Fibroblast of lung (primary cell): ENCODE results near the gene PIMREG. TPM values are rescaled to one million over a fixed set of nuclear protein-coding genes. Genes with fewer than 3 reads are reported as not detected.

ENCODE experiments used
- DNase-seq, 2 donors: peaks; one replicate each; pipeline versions ENCODE4 v3.0.0 to v3.0.0-alpha.2; 2010; ENCODE audit warnings: low read depth in 2 of 2
- H2AFZ ChIP-seq: 2 replicates; pipeline ENCODE4 v1.5.1; 2012; ENCODE audit warnings: low read length, control low read depth, inconsistent platforms
- H3K27ac ChIP-seq: 2 replicates; pipeline ENCODE4 v1.5.1; 2011; ENCODE audit warnings: low read length, control low read depth; ENCODE audit not compliant: insufficient read depth
- H3K27me3 ChIP-seq: 2 replicates; pipeline ENCODE4 v1.5.1; 2011; ENCODE audit warnings: mild to moderate bottlenecking, low read length; ENCODE audit not compliant: control insufficient read depth, insufficient read depth
- H3K36me3 ChIP-seq: 2 replicates; pipeline ENCODE4 v1.5.1; 2011; ENCODE audit warnings: low read length; ENCODE audit not compliant: control insufficient read depth, insufficient read depth
- H3K4me1 ChIP-seq: 2 replicates; pipeline ENCODE4 v1.5.1; 2011; ENCODE audit warnings: low read length; ENCODE audit not compliant: control insufficient read depth, insufficient read depth; ENCODE audit errors: extremely low read depth
- H3K4me2 ChIP-seq: 2 replicates; pipeline ENCODE4 v1.5.1; 2011; ENCODE audit warnings: low read length, control low read depth; ENCODE audit not compliant: insufficient read depth; ENCODE audit errors: extremely low read depth
- H3K4me3 ChIP-seq, 4 experiments: fragments of 200-600 bp in 1 of 4; sonication (generic) in 1 of 4; replicated peaks in 1 of 4; 2 replicates each; pipeline ENCODE4 v1.5.1; 2011 to 2016; ENCODE audit warnings: low read length in 4 of 4, low read depth in 3 of 4, mild to moderate bottlenecking in 3 of 4, control low read depth in 2 of 4, inconsistent platforms in 1 of 4, mixed read lengths in 1 of 4; ENCODE audit not compliant: insufficient read depth in 1 of 4; ENCODE audit errors: control extremely low read depth in 1 of 4
- H3K79me2 ChIP-seq: 2 replicates; pipeline ENCODE4 v1.5.1; 2012; ENCODE audit warnings: mild to moderate bottlenecking, low read length, inconsistent platforms; ENCODE audit not compliant: control insufficient read depth, insufficient read depth
- H3K9ac ChIP-seq: 2 replicates; pipeline ENCODE4 v1.5.1; 2011; ENCODE audit warnings: mild to moderate bottlenecking, low read length, control low read depth; ENCODE audit not compliant: insufficient read depth
- H3K9me3 ChIP-seq: 2 replicates; pipeline ENCODE4 v1.5.1; 2012; ENCODE audit warnings: low read depth, low read length; ENCODE audit not compliant: control insufficient read depth, insufficient read depth
- H4K20me1 ChIP-seq: 2 replicates; pipeline ENCODE4 v1.5.1; 2011; ENCODE audit warnings: low read length; ENCODE audit not compliant: control insufficient read depth, insufficient read depth; ENCODE audit errors: extremely low read depth
- CTCF ChIP-seq, 2 donors: IDR thresholded peaks in 1 of 2; conservative IDR thresholded peaks in 1 of 2; 1 replicate in 1 of 2; 2 replicates in 1 of 2; pipeline ENCODE4 v1.5.1; 2011 to 2012; ENCODE audit warnings: low read length in 2 of 2, control low read depth in 1 of 2, inconsistent platforms in 1 of 2, low read depth in 1 of 2, mild to moderate bottlenecking in 1 of 2
- EZH2 ChIP-seq: IDR thresholded peaks from 2 replicates; pipeline ENCODE4 v1.5.1; 2012; ENCODE audit warnings: low read length, control low read depth, mild to moderate bottlenecking; ENCODE audit errors: missing control alignments
- polyA plus RNA-seq, 2 donors: library from polyadenylated mRNA; depleted of rRNA in 1 of 2; stranded (reverse) in 1 of 2; unstranded in 1 of 2; fragments of >200 nt; gene quantifications; 2 replicates each; pipeline ENCODE4 v1.2.1, GENCODE V29; 2011 to 2012; ENCODE audit warnings: missing spikeins in 1 of 2
- total RNA-seq: library from RNA; depleted of rRNA; stranded (reverse); fragments of >200 nt; gene quantifications from 2 replicates; pipeline ENCODE4 v1.2.1, GENCODE V29; 2014

The PIMREG gene
- total and polyA plus RNA-seq, 2 donors (not counting 1 experiment from before 2014, with no cell fraction given) = 6.5 to 10.6 TPM

- Histone ChIP-seq H2AFZ (no peak overlapping the region), H3K4me1 (no peaks in the 10 kb centered on the region), H4K20me1 (no peaks in the 10 kb centered on the region), H3K79me2 (no peaks in the 10 kb centered on the region), H3K9ac (no peak overlapping the region), H3K27ac (no peak overlapping the region), H3K27me3 (no peaks in the 10 kb centered on the region), H3K4me3 (no peak overlapping the region), H3K36me3 (no peaks in the 10 kb centered on the region), H3K9me3 (no peaks in the 10 kb centered on the region), H3K4me2 (no peak overlapping the region)
- TF ChIP-seq EZH2 (no peak), CTCF (conservative IDR thresholded peaks at IDR 0.05 in 1 of 2, IDR thresholded peaks at IDR 0.05 in 1 of 2; ENCODE audit: low read depth in 1 of 2, low read length in 2 of 2) (no peak)
- no peak for DNase-seq
Measured at GRCh38 chr17:6422654-6423241, 21.5 kb upstream of the PIMREG start.

- DNase-seq = no peak
- Histone ChIP-seq H2AFZ (no peak overlapping the region), H4K20me1 (no peaks in the 10 kb centered on the region), H3K9ac (no peak overlapping the region), H3K27me3 (no peaks in the 10 kb centered on the region), H3K79me2 (no peaks in the 10 kb centered on the region), H3K4me3 (no peak overlapping the region), H3K36me3 (no peaks in the 10 kb centered on the region), H3K9me3 (no peaks in the 10 kb centered on the region), H3K4me1 (no peaks in the 10 kb centered on the region), H3K4me2 (no peak overlapping the region), H3K27ac (no peak overlapping the region)
- TF ChIP-seq EZH2 (no peak), CTCF (conservative IDR thresholded peaks at IDR 0.05 in 1 of 2, IDR thresholded peaks at IDR 0.05 in 1 of 2; ENCODE audit: low read depth in 1 of 2, low read length in 2 of 2) (no peak)
Measured at GRCh38 chr17:6423931-6424330, 20.3 kb upstream of the PIMREG start.

- Histone ChIP-seq H3K4me2 (no peak overlapping the region), H3K27ac (no peak overlapping the region), H3K4me3 (no peak overlapping the region), H3K9ac (no peak overlapping the region), H3K79me2 (no peaks in the 10 kb centered on the region), H3K9me3 (no peaks in the 10 kb centered on the region), H3K4me1 (no peaks in the 10 kb centered on the region), H2AFZ (no peak overlapping the region), H3K27me3 (no peaks in the 10 kb centered on the region), H3K36me3 (no peaks in the 10 kb centered on the region), H4K20me1 (no peaks in the 10 kb centered on the region)
- TF ChIP-seq CTCF (conservative IDR thresholded peaks at IDR 0.05 in 1 of 2, IDR thresholded peaks at IDR 0.05 in 1 of 2; ENCODE audit: low read depth in 1 of 2, low read length in 2 of 2) (no peak), EZH2 (no peak)
- DNase-seq = no peak
Measured at GRCh38 chr17:6425407-6425806, 18.8 kb upstream of the PIMREG start.
